ENCODE measurements around the gene DCPS. TPM values are rescaled to one million over a fixed set of nuclear protein-coding genes. Genes with fewer than 3 reads are reported as not detected.

DCPS gene
- total RNA-seq, 1 donor from 2014 or later, result 7.2 TPM

DNA sequence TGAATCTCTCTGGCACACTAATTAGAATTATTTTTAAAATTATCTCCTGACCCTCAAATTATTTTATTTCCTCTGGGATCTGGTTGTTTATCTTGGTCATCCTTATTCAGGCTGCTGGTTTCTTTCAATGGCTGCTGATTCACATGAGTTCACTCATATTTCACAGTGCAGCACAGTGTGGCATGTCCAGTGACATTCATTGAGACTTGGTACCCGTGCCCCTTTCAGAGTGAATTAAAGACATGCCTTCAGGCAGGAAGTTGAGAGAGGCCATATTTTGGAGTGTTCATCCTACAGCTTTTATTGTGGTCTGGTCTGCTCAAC lies 13.5 kb downstream of the DCPS start:
- DNase-seq, result no peak
- Mint-ChIP-seq H3K27ac (ENCODE audit: unreplicated experiment) (no peak overlapping the region), H3K27me3 (ENCODE audit: unreplicated experiment) (no peaks in the 10 kb centered on the region), H3K9me3 (ENCODE audit: unreplicated experiment) (no peaks in the 10 kb centered on the region), H3K4me1 (ENCODE audit: low read depth, unreplicated experiment) (peaks cover 3% of the 10 kb centered on the region), H3K36me3 (ENCODE audit: unreplicated experiment) (peaks cover 4% of the 10 kb centered on the region), H3K4me3 (ENCODE audit: unreplicated experiment) (no peak overlapping the region)
- TF ChIP-seq, protein P1, sequence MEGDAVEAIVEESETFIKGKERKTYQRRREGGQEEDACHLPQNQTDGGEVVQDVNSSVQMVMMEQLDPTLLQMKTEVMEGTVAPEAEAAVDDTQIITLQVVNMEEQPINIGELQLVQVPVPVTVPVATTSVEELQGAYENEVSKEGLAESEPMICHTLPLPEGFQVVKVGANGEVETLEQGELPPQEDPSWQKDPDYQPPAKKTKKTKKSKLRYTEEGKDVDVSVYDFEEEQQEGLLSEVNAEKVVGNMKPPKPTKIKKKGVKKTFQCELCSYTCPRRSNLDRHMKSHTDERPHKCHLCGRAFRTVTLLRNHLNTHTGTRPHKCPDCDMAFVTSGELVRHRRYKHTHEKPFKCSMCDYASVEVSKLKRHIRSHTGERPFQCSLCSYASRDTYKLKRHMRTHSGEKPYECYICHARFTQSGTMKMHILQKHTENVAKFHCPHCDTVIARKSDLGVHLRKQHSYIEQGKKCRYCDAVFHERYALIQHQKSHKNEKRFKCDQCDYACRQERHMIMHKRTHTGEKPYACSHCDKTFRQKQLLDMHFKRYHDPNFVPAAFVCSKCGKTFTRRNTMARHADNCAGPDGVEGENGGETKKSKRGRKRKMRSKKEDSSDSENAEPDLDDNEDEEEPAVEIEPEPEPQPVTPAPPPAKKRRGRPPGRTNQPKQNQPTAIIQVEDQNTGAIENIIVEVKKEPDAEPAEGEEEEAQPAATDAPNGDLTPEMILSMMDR (IDR thresholded peaks at IDR 0.05; ENCODE audit: partially characterized antibody, unreplicated experiment), result no peak

DNA sequence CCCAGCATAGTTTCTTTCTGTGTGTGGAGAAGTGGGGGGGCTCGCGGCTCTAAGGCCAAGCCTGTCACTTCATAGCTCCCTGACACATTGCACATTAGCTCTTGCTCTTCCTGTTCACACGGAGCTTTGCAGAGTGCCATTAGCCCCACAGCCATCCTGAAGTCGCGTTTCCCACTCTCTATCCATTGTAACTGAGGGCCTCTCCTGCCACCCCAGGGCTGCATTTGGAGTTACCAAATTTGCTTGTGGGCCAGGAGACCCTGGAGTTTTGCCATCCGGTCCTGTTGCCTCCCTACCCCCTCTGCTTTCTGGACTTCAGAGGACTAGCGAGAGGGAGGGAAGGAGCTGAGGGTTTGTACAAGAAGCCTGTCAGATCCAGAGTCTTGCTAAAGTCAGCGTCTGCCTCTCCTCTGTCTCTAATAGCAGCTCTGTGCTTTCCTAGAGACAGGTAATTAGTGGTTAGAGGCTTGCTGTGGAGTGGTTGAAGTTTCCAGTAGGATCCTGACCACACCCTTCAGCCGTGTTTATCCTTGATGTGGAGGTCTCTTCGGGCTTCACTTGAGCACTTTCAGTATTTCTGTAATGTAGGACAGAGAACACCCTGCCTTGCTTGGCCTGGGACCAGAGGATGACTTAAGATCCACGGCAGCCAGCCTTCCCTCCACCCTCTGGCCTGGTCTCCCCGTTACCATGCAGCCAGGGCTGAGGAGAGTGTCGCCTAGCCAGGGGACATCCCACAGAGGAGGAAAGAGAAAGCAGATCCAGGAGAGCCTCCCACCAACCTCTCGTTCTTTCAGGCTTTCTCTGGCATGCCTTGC lies 14.1 kb downstream of the DCPS start:
- H3K4me1 Mint-ChIP-seq (ENCODE audit: low read depth, unreplicated experiment), result peaks cover 3% of the 10 kb centered on the region
- no peaks in the 10 kb centered on the region for H3K27me3 Mint-ChIP-seq (ENCODE audit: unreplicated experiment)
- H3K36me3 Mint-ChIP-seq (ENCODE audit: unreplicated experiment), result peaks cover 4% of the 10 kb centered on the region
- DNase-seq, result no peak
- no peak overlapping the region for H3K4me3 Mint-ChIP-seq (ENCODE audit: unreplicated experiment)
- no peaks in the 10 kb centered on the region for H3K9me3 Mint-ChIP-seq (ENCODE audit: unreplicated experiment)
- no peak overlapping the region for H3K27ac Mint-ChIP-seq (ENCODE audit: unreplicated experiment)
- TF ChIP-seq, protein P1 (IDR thresholded peaks at IDR 0.05; ENCODE audit: partially characterized antibody, unreplicated experiment), result no peak

DNA sequence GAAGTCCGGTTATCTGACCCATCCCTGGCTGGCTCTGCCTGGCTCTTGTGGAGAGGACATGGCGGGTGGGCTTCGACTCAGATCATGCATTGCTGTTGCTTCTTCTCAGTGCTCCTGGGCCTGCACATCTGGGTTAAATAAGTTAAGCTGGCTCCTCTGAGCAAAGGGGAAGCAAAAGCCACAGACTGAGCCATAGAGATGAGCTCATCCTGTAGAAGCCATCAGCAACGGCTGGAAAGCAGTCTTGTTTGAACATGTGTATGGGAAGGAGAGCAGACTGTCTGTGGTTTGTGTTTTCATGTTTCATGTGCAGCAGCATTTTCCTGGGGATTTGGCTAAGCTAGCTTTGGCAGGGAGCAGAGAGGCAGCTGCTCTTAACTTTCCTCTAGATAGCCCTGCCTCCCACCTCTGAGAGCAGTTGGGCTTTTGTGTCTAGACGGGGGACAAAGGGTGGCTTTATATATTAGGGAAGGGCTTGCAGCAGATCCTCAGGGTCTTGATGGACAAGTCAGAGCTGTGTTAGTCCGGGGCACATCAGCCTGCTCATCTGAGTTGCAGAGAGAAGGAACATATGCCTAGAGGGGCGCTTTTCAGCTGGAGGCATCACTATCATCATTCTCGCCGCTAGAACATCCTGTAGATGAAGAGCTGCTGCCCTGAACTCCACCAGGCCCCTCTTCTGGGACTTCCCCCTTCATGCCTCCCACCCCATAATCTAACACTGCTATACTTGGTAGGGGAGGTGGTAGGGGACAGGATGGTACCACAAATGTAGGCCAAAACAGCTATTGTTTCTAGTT lies 14.9 kb downstream of the DCPS start:
- peaks cover 4% of the 10 kb centered on the region for H3K36me3 Mint-ChIP-seq (ENCODE audit: unreplicated experiment)

DNA sequence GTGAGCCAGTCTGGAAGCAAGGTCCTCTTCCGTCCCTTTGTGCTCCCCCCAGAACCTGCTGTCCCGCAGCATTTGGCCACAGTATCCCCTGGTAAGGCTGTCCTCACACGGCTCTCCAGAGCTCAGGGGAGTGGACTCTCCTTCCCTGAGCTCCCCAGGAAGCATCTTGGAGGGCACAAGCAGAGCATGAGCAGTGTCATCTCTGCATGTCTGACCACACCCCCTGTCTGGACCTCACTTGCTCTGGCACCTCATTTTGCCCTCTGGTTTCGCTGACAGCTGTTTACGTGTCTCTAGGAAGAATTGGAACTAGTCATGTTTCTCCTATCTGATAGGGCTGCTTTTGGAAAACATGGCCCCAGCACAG lies 15.5 kb downstream of the DCPS start:
- H3K9me3 Mint-ChIP-seq (ENCODE audit: unreplicated experiment), result no peaks in the 10 kb centered on the region
- no peaks in the 10 kb centered on the region for H3K27me3 Mint-ChIP-seq (ENCODE audit: unreplicated experiment)
- H3K4me1 Mint-ChIP-seq (ENCODE audit: low read depth, unreplicated experiment), result peaks cover 3% of the 10 kb centered on the region
- DNase-seq, result no peak
- H3K36me3 Mint-ChIP-seq (ENCODE audit: unreplicated experiment), result peaks cover under 1% of the 10 kb centered on the region
- no peak overlapping the region for H3K27ac Mint-ChIP-seq (ENCODE audit: unreplicated experiment)
- TF ChIP-seq, protein P1 (IDR thresholded peaks at IDR 0.05; ENCODE audit: partially characterized antibody, unreplicated experiment), result no peak
- no peak overlapping the region for H3K4me3 Mint-ChIP-seq (ENCODE audit: unreplicated experiment)

More for the DNA sequence above, 14.9 kb downstream of the DCPS start:
- TF ChIP-seq, protein P1 (IDR thresholded peaks at IDR 0.05; ENCODE audit: partially characterized antibody, unreplicated experiment), result no peak
- H3K27me3 Mint-ChIP-seq (ENCODE audit: unreplicated experiment), result no peaks in the 10 kb centered on the region
- H3K9me3 Mint-ChIP-seq (ENCODE audit: unreplicated experiment), result no peaks in the 10 kb centered on the region
- H3K4me1 Mint-ChIP-seq (ENCODE audit: low read depth, unreplicated experiment), result peaks cover 3% of the 10 kb centered on the region
- no peak for DNase-seq
- no peak overlapping the region for H3K27ac Mint-ChIP-seq (ENCODE audit: unreplicated experiment)
- no peak overlapping the region for H3K4me3 Mint-ChIP-seq (ENCODE audit: unreplicated experiment)

DNA sequence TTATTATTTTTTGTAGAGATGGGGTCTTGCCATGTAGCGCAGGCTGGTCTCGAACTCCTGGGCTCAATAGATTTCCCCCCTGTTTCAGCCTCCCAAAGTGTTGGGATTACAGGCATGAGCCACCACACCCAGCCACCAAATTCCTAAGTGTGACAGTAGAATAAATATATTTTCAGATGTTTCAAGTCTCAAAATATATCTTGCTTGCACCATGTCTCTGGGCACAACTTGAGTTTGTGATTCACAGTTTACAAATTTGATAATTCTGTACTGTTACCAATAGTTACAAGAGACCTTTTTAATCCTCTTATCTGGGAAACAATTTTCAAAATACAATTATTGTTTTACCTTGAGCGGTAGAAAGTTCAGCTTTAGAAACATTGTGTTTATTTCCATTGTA lies 19.1 kb downstream of the DCPS start:
- Mint-ChIP-seq H3K27me3 (ENCODE audit: unreplicated experiment) (no peaks in the 10 kb centered on the region), H3K4me3 (ENCODE audit: unreplicated experiment) (no peak overlapping the region), H3K36me3 (ENCODE audit: unreplicated experiment) (no peaks in the 10 kb centered on the region), H3K27ac (ENCODE audit: unreplicated experiment) (no peak overlapping the region), H3K9me3 (ENCODE audit: unreplicated experiment) (no peaks in the 10 kb centered on the region), H3K4me1 (ENCODE audit: low read depth, unreplicated experiment) (peaks cover 3% of the 10 kb centered on the region)
- TF ChIP-seq, protein P1 (IDR thresholded peaks at IDR 0.05; ENCODE audit: partially characterized antibody, unreplicated experiment), result no peak
- DNase-seq, result no peak

Measured in glutamatergic neuron (in vitro differentiated cells).